ENCODE measurements around the gene ARFGEF2.
"Not testable (repeated sequence)": the region's sequence is repeated elsewhere in the genome, so short reads cannot be mapped to it uniquely, and the experiment has no call there.

ARFGEF2 gene

DNA sequence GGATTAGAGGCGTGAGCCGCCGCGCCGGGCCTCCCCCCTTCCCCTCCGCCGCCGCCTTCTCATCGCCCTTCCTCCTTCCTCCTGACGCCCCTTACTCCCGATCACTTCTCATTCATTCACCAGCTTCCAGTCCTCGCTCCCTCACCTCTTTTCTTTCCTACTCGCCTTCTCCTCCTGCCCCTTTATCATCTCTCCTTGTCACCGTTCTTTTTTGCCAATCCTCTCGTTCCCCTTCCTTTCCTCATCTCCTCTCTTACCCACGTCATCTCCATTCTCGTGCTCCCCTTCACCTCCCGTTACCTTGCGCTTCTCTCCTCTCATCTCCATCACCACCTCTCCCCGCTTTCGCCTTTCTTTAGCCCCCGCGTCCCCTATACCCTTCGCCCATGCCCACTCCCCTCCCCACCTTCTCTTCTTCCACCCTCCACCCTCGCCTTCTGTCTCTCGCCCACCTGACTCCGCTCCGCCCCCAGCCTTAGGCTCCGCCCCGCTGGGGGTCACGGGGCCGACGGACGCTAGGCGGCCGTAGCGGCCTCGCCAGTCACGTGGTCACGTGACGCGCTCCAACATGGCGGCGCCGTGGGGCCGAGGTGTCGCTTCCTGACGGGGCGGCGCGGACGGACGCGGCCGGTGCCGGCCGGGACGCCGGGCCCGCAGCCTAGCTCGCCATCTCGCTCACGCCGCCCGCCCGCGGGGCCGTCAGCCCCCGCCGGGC is at the start of gene ARFGEF2:
Gene ARFGEF2, plus strand, starts transcription at position 544 of the 715 bp plus-strand sequence. CDS start 179 bp downstream, outside the sequence.
- DNase-seq, result peak; percentile 91
- in situ Hi-C loops (cut with MboI; ENCODE audit: low pct_unique_long_range_greater_than_20kb, low sequenced_read_pairs), result no loop called here

DNA sequence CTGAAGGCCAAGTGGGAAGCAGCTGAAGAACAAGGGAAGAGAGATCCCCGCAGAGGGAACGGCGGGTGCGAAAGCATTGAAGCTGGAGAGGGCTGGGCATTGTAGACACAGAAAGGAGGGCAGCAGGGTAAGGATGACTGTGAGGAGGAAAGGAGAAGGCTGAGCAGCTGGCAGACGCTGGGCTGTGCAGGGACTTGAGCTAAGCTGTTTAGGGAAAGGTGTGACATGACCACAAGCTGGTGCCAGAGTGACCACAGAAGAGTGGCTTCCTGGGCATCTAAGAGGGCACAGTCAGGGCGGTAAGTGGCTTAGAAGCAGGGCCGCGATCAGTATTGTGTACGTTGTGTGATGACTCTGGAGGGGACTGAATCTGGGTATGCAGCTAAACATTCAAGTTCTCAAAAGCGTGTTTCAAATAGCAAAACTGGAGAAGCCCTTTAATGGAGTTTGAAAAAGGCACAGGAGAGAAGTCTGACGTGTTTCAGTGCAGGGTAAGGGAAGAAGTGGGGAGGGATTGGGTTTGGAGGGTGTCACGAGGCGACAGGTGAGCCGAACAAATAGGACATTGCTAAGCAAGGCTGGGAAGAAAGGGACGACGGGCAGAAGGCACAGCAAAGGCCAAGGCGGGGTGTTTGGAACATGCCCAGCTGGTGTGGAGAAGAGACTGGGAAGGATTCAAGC is 46.1 kb upstream of the ARFGEF2 start:
- DNase-seq, result no peak
- in situ Hi-C loops (cut with MboI; ENCODE audit: low pct_unique_long_range_greater_than_20kb, low sequenced_read_pairs), result no loop called here

DNA sequence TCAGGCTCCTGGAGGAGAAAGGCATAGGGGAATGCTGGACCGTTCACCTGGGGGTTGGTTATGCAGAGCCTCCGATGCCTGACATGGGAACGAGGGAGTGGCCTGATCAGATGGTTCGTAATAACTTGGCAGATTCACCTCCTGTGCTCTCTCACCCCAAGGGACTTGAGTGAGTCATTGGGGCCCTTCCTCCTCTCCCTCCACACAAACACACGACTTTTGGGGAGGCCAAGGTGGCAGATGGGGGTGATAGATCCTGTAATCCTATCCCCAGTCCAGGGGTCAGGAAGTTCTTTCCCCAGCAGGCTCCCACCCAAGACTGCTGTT is 45.6 kb upstream of the ARFGEF2 start:
- DNase-seq, result no peak
- in situ Hi-C loops (cut with MboI; ENCODE audit: low pct_unique_long_range_greater_than_20kb, low sequenced_read_pairs), result no loop called here

DNA sequence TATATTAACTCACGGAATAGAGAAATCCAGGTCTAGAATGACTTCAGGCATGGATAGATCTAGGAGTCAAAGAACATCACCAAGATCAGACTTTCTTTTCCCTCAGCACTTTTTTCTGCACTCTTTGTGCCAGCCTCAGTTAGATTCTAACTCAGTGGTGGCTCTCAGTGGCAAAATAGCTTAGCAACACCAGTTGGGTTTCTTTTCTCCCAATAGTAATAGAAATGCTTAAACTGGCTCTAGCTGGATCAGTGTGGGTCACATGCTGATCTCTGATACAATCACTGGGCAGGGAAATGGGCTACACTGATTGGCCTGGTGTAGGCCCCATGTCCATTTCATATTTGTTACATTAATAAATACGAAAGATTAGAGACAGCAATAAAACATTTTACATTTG is 44.2 kb upstream of the ARFGEF2 start:
- in situ Hi-C loops (cut with MboI; ENCODE audit: low pct_unique_long_range_greater_than_20kb, low sequenced_read_pairs), result no loop called here
- peak; percentile 64 for DNase-seq

DNA sequence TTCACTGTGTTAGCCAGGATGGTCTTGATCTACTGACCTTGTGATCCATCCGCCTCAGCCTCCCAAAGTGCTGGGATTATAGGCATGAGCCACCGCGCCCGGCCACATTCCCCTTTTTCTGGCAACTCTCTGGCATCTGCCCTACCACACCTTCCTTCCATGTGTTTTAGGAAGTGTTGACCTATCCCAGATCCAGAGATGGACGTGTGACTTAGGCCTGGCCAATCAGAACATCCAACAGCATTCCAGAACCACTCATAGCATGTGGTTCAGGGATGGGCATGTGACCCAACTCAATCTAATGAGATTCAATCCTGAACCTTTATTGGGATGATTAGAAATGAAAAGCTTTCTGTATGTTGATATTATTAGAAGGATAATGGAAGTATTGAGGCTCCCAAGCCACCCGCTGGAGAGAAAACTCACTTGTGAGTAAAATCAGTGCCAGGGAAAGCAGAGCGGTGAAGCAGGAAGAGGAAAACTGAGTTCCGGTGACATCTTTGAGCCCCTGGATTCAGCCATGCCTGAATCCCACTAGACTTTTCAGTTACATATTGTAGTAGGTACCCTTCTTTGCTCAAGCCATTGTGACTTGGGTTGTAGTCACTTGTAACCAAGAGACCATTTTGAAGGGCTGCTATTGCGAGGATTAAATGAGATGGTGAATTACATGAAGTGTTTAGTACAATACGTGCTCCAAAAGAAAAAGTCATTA is 42.8 kb upstream of the ARFGEF2 start:
- no peak for DNase-seq
- in situ Hi-C loops (cut with MboI; ENCODE audit: low pct_unique_long_range_greater_than_20kb, low sequenced_read_pairs), result no loop called here

DNA sequence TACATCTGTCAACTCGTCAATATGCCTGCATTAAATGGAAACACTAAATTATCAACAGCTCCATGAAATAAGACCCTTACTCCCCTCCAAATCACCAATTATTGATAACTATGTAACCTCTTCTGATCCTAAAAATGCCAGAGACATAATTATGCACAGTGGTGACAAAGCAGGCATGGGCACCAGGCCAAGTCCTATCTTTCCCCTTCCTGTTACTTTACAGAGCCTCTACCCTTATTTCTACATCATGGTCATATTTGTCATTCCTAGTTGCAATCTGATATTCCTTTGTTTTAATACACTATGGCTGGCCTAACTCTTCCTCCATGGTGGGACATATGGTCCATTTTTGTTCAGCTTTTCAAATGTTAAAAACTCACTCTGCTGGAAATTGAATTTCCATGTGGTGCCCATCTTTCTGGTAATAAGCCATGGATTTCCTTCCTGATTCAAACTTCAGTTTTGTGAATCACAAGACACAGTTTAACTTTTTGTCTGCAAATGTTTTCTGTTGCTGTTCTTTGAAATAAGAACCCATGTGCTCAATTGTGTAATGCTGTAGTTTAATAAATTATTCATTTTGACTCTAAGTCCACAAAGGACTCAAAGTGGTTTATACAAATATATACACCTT is 41.8 kb upstream of the ARFGEF2 start:
- DNase-seq, result no peak
- in situ Hi-C loops (cut with MboI; ENCODE audit: low pct_unique_long_range_greater_than_20kb, low sequenced_read_pairs), result no loop called here

DNA sequence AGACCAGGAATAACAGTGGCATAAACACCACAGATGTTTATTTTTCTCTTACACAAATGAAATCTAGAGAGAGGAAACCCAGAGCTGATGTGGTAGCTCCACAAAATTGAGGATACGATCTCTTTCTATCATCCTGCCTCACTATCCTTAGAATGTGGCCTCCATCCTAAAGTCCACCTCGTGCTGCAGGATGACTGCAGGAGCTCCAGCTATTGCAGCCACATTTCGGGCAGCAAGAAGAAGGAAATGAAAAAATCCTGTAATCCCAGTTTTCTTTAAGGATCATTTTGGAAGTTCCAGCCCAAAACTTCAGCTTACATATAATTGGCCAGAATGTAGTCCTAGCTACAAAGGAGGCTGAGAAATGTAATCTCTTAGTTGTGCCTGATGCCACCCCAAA is 41.2 kb upstream of the ARFGEF2 start:
- DNase-seq, result no peak
- in situ Hi-C loops (cut with MboI; ENCODE audit: low pct_unique_long_range_greater_than_20kb, low sequenced_read_pairs), result no loop called here

DNA sequence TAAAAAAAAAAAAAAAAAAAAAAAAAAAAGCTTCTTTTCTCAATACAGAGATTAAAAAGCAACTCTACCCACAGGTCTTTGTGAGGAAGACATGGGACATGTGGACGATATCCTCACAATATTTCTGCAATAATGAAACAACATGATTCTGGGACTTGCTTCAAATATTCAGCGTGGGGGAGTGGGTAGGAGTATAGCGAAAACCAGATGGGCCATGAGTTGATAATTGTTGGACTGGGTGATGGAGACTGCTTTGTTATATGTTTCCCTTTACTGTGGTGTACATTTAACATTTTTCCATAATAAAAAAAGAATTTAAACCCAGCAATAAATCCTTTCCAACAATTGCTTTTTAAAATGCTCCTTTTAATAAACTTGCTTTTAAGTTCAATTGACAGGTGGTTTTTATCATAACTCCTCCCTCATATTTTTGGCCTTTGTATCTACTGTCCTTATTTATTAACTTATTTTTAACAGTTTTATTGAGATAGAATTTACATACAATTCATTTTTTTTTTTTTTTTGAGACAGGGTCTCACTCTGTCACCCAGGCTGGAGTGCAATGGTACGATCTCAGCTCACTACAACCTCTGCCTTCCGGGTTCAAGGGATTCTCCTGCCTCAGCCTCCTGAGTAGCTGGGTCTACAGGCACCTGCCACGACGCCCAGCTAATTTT is 40.4 kb upstream of the ARFGEF2 start:
- no peak for DNase-seq
- in situ Hi-C loops (cut with MboI; ENCODE audit: low pct_unique_long_range_greater_than_20kb, low sequenced_read_pairs), result no loop called here

DNA sequence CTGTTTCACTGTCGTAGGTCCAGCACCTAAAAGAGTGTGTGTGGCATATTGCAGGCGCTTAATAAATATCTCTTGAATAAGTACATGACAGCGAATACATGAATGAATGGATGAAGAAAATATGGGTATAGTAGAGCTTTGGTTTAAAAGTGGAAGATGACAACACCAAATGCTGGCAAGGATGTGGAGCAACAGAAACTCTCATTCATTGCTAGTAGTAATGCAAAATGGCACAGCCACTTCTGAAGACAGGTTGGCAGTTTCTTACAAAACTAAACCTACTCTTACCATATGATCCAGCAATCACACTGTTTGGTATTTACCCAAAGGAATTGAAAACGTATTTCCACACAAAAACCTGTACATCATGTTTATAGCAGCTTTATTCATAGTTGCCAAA is 36.3 kb upstream of the ARFGEF2 start:
- DNase-seq, result no peak
- in situ Hi-C loops (cut with MboI; ENCODE audit: low pct_unique_long_range_greater_than_20kb, low sequenced_read_pairs), result no loop called here

DNA sequence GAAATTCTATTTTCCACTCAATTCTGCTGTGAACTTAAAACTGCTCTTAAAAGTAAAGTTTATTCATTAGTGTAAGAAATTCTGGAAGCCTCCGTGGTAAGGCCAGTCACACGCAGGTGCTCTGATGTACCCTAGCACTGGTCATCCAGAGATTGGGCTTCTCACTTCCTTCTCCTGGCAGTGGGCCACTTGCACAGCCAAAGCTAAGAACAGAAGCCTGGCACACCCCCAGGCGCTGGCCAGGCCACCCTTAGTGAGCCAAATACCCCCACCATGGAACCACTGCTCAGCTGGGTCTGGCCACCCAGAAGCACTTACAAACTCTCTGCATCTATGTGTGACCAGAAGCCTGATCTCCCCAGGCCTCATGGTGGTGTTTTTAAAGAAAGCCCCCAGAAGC is 35.3 kb upstream of the ARFGEF2 start:
- in situ Hi-C loops (cut with MboI; ENCODE audit: low pct_unique_long_range_greater_than_20kb, low sequenced_read_pairs), result no loop called here
- DNase-seq, result no peak

DNA sequence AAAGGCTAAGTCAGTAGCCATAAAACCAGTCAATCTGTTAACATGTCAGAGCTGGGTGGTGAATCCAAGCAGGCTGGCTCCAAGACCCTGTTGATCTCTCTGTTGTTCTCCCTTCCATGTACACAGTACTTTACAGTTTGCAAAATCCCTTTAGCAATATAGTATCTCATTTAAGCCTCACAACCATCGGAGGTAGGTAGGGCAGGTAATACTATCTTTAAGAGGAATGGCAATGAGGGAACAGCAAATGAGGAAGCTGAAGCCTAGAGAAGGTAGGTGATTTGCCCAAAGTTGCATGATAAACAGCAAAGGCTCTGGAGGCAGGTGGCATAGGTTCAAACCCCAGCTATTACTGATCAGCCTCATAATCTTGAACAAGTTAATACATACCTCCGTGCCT is 34.7 kb upstream of the ARFGEF2 start:
- no peak for DNase-seq
- in situ Hi-C loops (cut with MboI; ENCODE audit: low pct_unique_long_range_greater_than_20kb, low sequenced_read_pairs), result no loop called here

DNA sequence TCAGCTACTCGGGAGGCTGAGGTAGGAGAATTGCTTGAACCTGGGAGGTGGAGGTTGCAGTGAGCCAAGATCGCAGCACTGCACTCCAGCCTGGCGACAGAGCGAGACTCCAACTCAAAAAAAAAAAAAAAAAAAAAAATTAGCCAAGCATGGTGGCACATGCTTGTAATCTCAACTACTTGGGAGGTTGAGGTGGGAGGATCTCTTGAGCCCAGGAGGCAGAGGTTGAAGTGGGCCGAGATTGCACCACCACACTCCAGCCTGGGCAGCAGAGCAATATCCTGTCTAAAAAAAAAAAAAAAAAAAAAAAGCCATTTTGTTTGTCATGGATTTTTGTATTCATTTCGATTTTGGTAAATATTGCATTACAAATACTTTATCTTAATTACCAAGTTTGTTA is 33.0 kb upstream of the ARFGEF2 start:
- DNase-seq; in situ Hi-C loops (cut with MboI; ENCODE audit: low pct_unique_long_range_greater_than_20kb, low sequenced_read_pairs): not testable (repeated sequence)

DNA sequence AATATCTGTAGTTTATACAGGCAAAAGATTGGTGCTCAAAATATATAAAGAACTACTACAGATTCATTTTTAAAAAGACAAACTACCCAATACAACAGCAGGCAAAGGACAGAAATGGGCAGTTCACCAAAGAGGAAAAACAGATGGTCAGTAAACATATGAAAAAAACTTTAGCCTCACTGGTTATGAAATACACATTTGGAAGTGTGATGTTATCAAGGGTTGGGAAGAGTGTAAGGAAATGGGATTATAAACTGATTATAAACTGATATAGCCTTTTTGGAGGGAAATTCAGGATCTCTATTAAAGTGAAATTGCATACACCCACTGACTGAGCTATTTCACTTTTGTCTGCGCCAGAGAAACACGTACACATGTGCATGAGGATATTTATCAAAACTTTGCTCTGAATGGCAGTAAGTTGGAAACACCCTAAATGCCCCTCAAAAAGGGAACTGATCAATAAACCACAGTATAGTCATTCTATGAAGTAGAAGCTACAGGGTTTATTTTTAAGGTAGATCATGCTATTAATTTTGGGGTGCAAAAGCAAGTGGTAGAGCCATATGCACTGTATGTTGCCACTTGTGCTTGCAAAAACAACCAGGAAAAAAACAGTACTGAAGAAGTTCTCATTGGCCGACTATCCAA is 32.2 kb upstream of the ARFGEF2 start:
- in situ Hi-C loops (cut with MboI; ENCODE audit: low pct_unique_long_range_greater_than_20kb, low sequenced_read_pairs), result no loop called here
- no peak for DNase-seq

DNA sequence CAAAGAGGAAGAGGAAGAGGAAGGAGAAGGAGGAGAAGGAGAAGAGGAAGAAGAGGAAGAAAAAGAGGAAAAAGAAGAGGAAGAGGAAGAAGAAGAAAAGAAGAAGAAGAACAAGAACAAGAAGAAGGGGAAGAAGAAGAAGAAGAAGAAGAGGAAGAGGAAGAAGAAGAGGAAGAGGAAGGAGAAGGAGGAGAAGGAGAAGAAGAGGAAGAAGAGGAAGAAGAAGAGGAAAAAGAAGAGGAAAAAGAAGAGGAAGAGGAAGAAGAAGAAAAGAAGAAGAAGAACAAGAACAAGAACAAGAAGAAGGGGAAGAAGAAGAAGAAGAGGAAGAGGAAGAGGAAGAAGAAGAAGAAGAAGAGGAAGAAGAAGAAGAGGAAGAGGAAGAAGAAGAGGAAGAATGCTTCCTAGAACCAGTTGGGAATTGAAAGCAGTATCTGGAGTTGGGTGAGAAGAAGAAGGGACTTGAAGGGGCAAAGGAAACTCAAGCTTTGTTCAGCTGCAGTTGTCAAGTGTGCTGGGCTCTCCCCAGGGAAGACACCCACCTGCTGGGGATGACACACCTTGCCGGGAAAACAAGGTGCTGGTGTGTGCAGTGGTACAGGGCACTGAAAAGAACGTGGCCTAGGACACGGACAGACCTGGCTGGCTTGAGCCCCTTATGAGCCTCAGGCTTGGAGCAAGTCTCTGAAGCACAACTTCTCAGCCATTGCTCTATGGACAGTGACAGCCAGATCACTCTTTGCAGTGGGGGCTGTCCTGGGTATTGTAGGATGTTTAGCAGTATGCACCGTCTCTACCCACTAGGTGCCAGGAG is 30.1 kb upstream of the ARFGEF2 start:
- no peak for DNase-seq
- in situ Hi-C loops (cut with MboI; ENCODE audit: low pct_unique_long_range_greater_than_20kb, low sequenced_read_pairs), result loop anchor here (10.0 kb wide), 1 partner anchor 237 kb away; no protein-coding TSS in a partner anchor

DNA sequence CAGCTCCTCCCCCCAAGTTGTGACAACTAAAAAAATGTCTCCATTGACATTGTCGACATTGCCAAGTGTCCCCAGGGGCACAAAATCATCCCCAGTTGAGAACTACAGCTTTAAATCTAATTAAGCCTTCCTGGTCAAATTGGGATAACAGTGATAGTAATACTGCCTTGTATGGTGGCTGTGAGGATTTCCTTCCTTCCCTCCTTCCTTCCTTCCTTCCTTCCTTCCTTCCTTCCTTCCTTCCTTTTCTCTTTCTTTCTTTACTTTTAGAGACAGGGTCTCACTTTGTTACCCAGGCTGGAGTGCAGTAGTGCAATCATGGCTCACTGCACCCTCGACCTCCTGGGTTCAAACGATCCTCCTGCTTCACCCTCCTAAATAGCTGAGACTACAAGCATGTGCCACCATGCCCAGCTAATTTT is 29.5 kb upstream of the ARFGEF2 start:
- DNase-seq, result no peak
- in situ Hi-C loops (cut with MboI; ENCODE audit: low pct_unique_long_range_greater_than_20kb, low sequenced_read_pairs), result loop anchor here (10.0 kb wide), 1 partner anchor 237 kb away; no protein-coding TSS in a partner anchor

DNA sequence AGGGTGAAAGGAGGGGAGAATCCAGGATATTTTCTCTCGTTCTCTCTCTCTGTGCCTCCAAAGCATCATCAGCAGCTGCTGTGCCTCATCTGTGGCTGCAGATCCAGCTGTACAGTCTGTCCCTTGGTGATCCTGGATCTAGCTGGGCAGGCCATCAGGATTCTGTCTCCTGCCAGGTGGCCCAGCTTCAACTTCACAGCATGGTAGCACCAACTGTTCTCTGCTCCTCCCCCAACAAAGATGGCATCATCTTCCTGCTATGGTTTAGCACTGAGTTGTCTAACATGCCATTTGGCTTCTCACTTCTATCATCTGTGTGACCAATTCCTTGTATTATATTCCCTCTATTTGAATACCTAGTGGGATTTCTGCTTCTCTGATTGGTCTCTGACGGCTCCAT is 28.6 kb upstream of the ARFGEF2 start:
- in situ Hi-C loops (cut with MboI; ENCODE audit: low pct_unique_long_range_greater_than_20kb, low sequenced_read_pairs), result loop anchor here (10.0 kb wide), 1 partner anchor 238 kb away; no protein-coding TSS in a partner anchor
- DNase-seq, result no peak

DNA sequence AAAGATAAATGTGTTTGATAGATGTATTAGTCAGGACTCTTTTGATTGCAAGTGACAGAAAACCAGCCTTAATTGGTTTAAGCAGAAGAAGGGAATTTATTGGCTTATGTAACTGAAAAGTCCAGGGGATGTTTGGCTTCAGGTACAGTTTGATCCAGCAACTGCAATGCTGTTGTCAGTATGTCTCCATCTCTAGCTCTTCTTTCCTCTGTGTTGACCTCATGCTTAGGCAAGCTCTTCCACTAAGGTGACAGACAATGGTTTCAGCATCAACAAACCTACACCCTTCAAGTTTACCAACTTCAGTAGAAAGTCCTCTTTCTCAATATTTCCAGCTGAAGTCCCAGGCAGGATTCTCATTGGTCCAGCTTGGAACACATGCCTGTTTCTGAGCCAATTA is 28.1 kb upstream of the ARFGEF2 start:
- in situ Hi-C loops (cut with MboI; ENCODE audit: low pct_unique_long_range_greater_than_20kb, low sequenced_read_pairs), result loop anchor here (10.0 kb wide), 1 partner anchor 239 kb away; no protein-coding TSS in a partner anchor
- no peak for DNase-seq
